Measurements from ENCODE around the gene OSM.

DNA sequence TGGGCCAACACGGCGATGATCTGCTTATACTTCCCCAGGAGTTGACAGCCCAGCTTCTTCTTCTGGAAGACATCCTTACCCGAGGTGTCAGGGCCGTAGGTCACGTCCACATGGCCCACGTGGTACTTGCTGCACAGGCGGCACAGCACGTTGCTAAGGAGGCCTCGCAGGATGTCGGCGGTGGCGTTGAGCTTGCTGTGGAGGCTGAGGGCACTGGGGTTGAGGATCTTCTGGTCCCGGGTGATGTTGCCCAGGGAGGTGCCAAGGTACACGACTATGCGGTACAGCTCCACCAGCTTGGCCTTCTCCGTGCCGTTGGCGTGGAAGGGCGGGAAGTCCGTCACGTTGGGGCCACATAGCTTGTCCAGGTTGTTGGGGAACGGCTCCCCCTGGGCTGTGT, 23.0 kb downstream of the OSM start:
- TF ChIP-seq, protein P1, sequence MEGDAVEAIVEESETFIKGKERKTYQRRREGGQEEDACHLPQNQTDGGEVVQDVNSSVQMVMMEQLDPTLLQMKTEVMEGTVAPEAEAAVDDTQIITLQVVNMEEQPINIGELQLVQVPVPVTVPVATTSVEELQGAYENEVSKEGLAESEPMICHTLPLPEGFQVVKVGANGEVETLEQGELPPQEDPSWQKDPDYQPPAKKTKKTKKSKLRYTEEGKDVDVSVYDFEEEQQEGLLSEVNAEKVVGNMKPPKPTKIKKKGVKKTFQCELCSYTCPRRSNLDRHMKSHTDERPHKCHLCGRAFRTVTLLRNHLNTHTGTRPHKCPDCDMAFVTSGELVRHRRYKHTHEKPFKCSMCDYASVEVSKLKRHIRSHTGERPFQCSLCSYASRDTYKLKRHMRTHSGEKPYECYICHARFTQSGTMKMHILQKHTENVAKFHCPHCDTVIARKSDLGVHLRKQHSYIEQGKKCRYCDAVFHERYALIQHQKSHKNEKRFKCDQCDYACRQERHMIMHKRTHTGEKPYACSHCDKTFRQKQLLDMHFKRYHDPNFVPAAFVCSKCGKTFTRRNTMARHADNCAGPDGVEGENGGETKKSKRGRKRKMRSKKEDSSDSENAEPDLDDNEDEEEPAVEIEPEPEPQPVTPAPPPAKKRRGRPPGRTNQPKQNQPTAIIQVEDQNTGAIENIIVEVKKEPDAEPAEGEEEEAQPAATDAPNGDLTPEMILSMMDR (IDR thresholded peaks at IDR 0.05), result no peak
- TF ChIP-seq POLR2AphosphoS5 (IDR thresholded peaks at IDR 0.05), result no peak
- no peak for TF ChIP-seq POLR2A (IDR thresholded peaks at IDR 0.05)
